Islet of Langerhans (tissue), 1 donor: ENCODE measurements around the gene TRIM32.

ENCODE experiments used
- FAIRE-seq: peaks from one replicate; lab custom pipeline; 2011; peaks lifted over from hg19 to GRCh38; lab: Jason Lieb, UNC

TRIM32 gene, protein sequence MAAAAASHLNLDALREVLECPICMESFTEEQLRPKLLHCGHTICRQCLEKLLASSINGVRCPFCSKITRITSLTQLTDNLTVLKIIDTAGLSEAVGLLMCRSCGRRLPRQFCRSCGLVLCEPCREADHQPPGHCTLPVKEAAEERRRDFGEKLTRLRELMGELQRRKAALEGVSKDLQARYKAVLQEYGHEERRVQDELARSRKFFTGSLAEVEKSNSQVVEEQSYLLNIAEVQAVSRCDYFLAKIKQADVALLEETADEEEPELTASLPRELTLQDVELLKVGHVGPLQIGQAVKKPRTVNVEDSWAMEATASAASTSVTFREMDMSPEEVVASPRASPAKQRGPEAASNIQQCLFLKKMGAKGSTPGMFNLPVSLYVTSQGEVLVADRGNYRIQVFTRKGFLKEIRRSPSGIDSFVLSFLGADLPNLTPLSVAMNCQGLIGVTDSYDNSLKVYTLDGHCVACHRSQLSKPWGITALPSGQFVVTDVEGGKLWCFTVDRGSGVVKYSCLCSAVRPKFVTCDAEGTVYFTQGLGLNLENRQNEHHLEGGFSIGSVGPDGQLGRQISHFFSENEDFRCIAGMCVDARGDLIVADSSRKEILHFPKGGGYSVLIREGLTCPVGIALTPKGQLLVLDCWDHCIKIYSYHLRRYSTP

GRCh38 chr9:116687074-116687753, at the start of gene TRIM32:
TSS of gene TRIM32 (plus strand) at chr9:116687305. CDS start at chr9:116697743, 10,438 bp downstream.
- FAIRE-seq, result no peak

DNA sequence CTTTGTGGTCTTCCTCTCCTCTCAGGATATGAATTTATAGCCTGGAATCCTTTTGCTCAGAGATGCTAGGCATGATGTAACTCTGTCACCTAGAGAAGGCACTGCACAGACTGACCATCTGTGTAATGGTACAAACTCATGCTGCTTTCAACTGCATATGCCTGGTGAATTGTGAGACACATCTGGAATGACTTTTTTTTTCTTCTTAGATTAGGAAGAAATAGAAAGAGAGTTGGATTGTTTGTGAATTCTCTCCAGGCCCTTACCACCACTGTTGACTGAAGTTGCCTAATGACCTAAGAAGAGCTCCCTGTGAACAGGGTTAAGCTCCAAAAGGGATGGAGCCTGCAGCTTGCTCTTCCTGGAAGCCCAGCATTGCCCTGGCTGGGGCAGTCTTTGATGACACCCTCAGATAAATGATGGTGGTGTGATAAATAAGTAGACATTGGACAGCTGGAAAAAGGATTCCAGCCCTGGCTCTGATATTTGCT, 47.8 kb upstream of the TRIM32 start:
- no peak for FAIRE-seq

DNA sequence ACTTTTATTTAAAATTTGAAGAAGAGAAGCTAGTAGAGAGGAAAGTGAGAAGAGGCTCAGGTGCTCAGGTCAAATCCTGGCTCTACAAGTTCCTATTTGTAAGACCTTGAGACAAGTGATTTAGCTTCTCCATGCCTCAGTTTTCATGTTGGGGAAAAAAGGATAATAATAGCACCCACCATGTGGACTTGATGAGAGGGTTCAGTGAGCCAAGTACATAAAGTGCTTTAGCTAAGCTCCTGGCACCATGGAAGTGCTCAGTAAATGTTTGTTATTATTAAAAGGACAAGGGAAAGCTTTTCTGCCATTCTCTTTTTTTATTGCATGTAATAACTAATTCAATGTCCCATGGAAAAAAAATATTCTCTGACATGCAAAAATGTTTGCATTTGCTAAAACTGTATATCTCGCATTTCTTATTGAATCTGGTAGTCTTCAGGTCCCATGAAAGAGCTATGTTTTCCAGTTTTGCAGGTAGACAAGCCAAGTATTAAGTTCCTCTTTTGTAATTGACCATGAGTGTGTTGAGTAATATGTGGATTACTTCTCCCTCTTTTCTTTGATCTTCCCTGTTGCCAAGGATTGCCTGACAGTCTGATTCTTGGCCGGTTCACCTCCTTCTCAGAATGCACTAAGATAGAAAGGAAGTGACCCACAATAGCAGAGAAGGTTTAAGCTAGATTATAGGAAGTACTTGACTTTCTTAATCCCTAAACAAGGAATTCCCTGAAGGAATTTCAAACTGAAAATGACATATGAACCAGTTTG, 45.6 kb upstream of the TRIM32 start:
- FAIRE-seq, result no peak

DNA sequence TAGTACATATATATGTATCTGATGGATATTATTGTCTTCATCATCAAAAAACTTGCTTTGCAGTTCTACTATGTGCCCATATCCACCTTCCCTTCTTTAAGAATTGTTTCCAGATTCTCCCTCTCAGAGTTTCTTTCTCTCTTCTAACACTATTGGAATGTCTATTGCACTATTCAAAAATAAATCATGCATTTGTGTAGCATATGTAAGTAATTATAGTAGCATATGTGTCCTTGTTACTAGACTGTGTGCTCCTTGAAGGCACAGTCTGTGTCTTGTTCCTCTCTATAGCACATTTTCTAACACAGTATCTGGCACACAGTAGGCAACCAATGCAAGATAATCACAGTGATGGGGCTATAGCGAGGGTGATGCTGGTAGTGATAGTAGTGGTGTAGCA, 43.4 kb upstream of the TRIM32 start:
- no peak for FAIRE-seq

GRCh38 chr9:116644091-116644688, 42.9 kb upstream of the TRIM32 start:
- FAIRE-seq, result no peak

DNA sequence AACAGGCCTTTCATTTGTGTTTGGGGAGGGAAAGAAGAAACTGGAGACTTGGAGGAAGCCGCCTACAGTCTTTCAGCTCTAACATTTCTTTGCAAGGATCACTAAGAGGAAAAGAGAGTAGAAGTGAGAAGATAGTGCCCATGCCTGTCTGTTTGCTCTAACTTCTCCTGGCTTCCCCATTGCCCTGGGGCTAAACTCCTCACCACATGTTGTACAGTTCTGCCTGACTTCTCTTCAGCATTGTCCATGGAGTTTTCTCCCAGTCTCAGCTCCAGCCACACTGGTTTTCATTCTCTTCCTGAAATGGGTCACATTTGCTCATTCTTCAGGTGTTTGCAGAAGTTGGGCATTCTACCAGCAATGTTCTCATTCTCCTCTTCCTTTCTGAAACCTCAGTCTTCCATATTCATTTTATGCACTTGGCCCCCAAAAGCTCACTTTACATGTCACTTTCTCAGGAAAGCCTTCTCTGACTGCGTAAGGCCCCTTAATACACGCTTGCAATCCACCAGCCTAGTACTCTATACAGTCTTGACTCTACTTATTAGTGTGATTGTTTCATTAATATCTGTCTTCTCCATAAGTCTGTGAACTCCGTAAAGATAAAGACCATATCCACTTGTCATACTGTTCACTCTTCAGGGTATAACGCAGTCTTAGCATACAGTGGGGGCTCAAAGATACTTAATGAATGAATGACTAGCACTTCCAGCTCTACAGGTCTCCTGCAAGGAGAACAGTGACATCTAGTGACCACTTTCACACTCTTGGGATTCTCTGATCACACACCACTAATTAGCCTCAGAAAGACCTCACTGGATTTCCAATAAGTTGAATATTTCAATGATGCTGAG, 40.2 kb upstream of the TRIM32 start:
- FAIRE-seq, result peak; percentile 88

DNA sequence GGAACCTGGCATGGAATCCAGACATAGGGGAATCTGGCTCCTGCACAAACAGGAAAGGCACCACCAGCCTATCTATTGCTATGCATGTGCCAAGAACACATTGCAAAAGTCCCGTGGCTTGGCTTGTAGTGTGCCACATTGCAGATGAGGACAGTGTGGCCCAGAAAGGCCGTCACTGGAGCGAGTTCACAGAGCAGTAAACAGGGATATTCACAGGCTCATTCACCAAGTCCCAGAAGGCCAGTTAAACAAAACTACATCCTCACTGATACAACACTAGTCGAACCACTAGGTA, 39.6 kb upstream of the TRIM32 start:
- no peak for FAIRE-seq

DNA sequence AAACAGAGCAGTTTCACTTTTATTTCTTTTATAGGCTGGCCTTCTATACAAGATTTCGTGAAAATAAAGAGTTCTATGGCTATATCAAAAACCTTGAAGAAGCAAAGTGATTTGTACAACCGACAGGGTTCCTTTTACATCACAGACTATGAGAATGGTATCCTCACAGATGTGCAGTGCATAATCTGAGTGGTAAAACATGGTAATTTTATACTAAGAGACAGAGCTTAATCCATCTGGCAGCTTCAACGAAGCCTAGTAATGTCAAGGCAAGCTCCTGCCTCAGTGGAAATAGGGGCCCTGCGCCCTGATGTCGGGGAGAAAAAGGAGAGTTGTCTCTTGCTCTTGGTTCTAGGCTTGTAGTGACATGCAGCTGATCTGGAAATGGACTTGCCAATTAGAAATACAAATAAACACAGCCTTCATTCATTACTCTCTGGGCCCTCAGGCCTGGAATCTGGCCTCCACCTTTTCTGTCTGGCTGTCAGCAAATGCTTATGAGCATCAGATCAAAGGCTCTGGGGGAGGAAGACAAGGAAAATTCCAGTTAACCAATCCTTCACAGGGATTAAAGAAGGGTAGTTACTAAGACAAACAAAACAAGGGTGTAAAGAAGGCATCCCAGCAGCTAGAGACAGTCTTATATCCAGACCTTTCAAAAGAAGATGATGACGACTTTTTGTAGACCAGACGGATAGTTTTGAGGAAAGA, 33.6 kb upstream of the TRIM32 start:
- no peak for FAIRE-seq

GRCh38 chr9:116654059-116654355, 33.1 kb upstream of the TRIM32 start:
- no peak for FAIRE-seq

GRCh38 chr9:116656501-116656971, 30.6 kb upstream of the TRIM32 start:
- FAIRE-seq, result no peak

DNA sequence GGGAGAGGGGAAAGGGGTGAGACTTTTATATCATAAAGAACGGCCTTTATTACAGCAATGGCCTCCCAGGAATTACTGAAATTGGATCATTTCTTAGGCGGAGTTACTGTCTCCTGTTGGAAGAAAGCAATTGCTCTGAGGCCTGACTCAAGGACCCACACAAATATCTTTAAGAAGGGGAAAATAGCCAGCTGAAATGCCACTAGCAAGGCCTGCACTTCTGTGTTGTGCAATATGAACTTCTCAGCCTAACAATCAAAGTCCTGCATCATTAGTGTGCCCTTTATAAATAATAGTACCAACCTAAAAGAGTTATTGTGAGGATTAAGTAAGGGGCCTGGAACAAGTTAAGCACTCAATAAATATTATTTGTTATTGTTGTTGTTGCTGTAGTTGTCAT, 30.1 kb upstream of the TRIM32 start:
- FAIRE-seq, result no peak

DNA sequence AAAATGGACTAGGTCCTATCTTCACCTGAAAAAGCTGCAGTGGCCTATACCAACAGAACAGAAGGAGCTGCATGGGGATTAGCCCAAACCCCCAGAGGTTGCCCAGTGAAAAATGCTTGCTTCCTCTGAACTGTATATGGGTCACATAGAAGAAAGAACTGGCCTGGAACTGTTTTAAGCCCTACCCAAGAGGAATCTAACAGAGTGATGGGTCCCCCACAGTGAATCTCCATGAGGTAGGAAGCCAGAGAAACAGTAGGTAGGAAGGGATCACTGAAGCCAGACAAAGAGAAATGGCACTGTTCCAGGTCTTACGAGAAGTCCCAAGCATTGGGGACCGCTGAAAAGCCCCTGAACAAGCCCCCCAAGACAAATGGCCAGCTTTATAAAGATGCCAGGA, 28.8 kb upstream of the TRIM32 start:
- FAIRE-seq, result no peak

DNA sequence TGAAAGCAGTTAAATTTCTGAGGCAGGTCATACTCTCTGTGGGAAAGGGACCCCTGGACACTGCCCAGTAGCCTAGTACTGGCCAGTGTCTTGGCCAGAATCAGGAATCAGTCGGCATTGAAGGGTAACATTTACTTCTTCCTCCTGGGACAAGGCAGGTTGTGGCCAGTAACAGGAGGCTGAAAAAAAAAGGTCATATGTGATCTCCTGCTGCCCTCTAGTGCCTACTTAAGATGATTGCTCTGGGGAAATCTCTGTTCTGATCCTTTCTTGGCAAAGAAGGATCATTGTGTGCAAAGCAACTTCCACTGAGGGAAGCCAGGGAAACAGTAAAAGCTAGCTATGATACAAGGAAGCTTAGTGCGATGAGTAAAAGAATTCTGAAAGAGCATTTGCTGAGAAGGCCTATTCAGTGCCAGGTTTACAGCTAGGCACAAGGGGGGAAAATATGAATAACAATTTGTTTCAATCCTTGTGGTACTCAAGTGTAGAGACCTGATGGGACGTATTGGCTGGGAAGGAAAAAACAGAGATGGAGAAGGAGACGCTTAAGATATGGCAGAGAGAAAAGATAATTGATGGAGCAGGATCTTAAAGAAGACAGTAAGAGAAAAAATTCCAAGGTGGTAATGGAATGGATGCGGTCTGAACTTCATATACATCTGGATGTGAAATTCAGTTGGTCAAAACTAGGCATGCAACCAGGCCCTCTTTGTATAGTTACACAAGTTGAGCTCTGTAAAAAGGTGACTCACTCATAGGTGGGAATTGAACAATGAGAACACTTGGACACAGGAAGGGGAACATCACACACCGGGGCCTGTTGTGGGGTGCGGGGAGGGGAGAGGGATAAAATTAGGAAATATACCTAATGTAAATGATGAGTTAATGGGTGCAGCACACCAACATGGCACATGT, 25.8 kb upstream of the TRIM32 start:
- FAIRE-seq, result peak; percentile 91

DNA sequence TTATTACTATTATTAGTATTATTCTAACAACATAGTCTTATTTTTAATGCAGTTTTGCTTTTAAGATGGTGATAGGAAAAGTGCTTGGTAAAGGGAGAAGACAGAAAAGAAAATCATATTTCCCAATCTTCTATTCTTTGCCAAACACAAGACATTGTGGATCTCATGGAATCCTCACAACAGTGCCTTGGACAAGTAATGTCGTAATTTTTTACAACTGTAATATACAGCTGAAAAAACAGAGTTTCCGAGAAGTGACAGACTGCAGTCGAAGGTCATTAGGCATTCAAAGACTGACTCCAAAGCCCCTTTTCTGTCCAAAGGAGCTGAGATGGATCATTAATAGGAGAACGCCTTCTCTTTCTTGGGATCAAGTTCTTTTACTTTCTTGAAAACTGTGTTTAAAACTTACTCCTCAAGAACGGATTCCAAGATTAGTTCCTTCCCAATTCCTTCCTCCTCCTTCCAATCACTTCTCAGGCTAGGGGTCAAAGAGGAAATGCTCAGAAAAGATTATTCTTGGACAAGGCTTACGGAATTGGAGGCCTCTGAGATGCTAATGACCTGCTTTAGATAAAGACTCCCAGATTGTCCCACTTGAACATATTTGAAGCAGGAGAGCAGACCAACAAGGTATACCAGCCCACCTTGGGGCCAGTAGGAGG, 24.3 kb upstream of the TRIM32 start:
- FAIRE-seq, result no peak

- FAIRE-seq, result no peak
Measured at GRCh38 chr9:116663581-116663980, 23.5 kb upstream of the TRIM32 start.

- FAIRE-seq, result no peak
Measured at GRCh38 chr9:116668970-116669695, 18.0 kb upstream of the TRIM32 start.

GRCh38 chr9:116671605-116672004, 15.5 kb upstream of the TRIM32 start:
- no peak for FAIRE-seq

GRCh38 chr9:116673375-116673774, 13.7 kb upstream of the TRIM32 start:
- FAIRE-seq, result no peak
